ENCODE data around the gene PLN.

Gene PLN

DNA sequence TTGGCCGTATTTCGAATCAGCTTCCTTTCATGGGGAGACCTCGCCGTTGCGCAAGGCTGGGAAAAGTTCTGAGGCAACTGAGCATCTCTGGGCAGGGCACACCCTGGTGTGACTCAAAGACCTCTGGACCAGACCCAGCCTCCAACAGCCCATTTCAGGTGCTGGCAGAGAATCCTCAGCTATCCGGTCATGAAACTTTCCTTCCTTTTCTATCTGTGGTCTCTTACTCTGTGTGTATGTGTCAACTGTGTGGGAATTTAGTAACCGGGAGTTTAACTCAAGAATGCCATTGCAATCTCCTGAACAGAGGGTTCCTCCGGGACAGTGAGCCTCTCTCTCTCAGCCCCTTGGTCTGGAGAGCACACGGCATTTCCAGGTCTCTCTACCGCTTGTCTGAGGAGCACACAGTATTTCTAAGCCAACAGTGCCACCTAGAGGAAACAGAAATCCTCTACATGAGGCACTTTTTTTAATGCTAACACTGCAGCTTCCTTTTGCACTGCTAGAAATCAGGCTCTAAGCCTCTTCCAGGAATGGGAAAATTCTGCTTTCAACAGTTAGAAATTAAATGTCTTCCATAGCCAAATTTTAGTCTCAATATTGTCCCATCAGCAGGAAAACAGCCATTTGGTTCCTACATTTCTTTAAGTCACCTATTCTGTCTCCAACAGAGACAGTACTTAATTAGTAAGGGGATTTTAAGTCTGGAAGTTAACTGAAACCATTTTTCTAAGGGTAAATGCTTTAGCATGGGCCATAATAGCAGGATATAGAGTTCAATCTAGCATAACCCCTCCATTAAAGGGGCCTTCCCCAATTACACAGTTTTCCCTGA is 32.7 kb downstream of the PLN start:
- DNase-seq: no peak

DNA sequence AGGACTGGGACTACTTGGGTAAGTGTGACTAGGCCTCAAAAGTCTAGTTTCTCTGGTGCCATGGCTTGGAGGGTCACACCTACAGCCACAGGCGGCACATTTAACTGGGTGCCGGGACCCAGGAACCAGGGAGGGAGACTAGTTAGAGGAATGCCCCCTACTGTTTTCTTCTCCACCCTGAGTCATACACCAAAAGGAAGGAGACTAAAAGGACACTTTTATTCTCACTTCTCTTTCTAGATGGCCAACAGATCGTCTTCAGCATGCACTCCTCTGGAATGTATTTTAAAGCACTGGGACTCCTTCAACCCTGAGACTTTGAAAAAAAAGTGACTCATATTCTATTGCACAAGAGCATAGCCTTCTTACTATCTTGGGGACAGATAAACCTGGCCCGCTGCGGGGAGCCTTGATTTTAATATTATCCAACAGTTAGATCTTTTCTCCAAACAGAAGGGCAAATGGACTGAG is 33.4 kb downstream of the PLN start:
- DNase-seq: no peak

- no peak for DNase-seq
Observed at GRCh38 chr6:118584911-118585310, 36.8 kb downstream of the PLN start.

DNA sequence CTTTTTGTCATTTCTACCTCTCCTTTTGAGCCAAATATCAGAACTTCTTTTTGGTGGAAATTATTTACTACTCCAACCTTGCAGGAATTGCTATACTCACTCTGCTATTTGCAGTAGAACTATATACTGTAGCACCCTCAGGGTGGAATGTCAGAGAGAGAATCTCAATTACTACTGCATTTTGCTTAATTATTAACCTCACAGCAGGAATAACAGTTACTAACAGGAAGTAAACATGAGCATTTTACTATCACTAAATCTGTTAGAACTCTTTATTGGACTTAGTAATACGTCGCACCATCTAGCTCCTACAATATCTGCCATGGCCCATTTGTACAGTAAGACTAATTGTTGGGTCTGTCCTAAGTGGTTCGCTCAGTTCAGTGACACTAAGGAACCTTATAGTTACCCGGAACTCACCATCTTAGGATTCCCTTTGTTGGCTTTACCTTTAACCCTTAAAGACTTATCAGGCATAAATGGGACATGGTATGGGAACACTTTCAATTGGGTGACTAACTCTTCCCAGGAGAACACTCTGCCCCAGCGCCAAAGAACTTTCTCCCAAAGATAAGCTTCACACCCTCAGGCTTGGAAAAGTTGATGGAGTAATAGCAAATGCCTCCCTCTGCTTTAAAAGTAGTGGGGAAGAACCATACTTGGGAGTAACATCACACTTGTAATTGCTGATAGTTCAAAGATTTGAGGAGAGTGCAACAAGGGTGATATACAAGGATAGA is 38.8 kb downstream of the PLN start:
- no peak for DNase-seq

DNA sequence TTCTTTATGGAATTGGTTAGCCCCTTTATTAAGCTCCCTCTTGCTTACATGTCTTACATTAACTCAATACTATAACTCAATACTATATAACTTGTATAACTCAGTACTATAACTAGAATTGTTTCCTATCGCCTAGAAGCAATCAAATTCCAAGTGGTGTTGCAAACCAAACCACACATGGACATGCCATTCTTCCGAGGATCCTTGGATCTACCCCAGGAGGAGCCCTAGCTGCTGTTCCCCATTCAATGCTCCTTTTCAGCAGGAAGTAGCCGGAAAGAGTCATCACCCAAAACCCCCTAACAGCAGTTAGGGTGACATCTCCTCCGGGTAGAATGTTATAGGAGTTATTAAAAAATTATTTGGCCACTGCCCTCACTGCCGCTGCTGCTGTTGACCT is 40.5 kb downstream of the PLN start:
- no peak for DNase-seq

DNA sequence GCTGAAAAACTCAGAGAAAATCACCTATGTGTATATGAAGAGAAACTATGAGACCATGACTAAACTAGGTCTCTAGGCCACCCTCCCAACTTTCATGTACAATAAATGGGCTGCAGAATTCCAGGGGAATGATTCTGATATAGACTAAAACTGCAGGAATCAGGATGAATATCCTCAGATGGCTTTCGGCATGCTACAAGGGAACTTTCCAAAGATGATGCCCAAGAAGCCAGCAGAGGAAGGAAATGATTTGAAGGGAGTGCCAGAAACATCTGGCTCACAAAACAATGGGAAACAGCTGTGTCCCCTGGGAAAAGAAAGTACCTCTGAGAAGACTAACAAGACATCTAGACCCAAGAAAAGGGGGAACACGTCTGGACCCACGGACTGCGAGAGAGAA is 41.1 kb downstream of the PLN start:
- no peak for DNase-seq

DNA sequence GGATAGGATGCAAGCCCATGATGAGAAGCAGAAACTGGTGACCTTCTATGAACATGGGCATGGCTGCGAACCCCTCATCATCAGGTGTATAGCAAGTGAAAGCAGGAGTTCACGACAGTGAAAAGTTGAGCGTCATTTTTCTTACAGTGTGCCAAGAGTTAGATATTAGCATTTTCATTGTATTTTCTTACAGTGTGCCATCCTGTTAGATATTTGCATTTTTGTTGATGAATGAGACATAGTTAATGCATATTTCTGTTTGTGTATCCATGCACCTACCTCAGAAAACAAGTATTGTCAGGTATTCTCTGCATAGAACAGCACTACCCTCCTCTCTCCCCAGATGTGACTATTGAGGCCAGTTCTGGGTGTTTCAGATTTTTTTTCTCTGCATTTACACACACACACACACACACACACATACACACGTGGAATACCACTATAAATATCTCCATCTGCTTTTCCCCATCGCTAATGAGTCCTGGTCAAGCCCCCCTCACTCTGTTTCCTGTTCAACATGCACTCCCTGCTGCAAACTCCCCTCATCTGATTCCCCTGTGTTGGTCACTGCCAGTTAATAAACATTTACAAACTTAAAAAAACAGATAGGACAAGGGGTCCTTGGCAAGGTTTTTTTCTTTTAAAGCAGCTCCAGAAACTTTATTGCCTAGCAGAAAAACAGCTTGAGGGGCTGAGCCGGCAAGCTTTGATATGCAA is 41.7 kb downstream of the PLN start:
- DNase-seq: no peak

GRCh38 chr6:118591897-118592296 is 43.8 kb downstream of the PLN start:
- DNase-seq: no peak

GRCh38 chr6:118594877-118595276 is 46.8 kb downstream of the PLN start:
- DNase-seq: no peak

DNA sequence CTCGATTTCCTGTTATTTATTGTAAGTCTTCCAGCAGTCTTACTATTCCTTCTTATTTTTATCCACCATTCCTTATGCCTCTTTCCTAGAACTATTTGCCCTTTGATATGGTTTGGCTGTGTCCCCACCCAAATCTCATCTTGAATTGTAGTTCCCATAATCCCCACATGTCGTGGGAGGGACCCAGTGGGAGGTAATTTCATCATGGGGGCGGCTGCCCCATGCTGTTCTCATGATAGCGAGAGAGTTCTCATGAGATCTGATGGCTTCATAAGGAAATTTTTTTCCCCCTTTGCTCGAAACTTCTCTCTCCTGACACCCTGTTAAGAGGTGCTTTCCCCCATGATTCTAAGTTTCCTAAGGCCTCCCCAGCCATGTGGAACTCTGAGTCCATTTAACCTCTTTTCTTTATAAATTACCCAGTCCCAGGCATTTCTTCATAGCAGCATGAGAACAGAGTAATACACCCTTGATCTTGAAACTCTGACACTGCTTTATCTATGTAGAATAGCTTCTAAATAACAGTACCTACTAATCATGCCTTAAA is 48.8 kb downstream of the PLN start:
- no peak for DNase-seq

DNA sequence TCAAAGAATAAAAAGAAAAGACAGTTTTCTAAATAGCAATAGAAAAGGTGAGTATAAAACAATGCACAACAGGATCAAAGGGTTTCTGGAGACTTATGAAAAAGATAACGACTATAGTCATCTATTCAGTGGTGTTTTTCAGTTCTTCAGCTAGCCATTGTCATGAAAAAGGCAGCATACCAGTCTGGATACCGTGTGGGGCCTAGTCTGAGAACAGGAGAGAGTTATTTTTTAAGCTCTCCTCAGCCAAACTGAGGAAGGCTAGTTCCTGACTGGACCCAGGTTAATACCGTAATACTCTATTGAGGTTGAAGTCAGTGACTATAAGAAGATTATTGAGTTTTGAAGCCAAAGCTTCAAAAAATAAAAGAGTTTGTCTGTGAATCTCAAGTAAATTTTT is 49.5 kb downstream of the PLN start:
- DNase-seq: no peak

- no peak for DNase-seq
Observed at GRCh38 chr6:118598324-118598723, 50.2 kb downstream of the PLN start.

DNA sequence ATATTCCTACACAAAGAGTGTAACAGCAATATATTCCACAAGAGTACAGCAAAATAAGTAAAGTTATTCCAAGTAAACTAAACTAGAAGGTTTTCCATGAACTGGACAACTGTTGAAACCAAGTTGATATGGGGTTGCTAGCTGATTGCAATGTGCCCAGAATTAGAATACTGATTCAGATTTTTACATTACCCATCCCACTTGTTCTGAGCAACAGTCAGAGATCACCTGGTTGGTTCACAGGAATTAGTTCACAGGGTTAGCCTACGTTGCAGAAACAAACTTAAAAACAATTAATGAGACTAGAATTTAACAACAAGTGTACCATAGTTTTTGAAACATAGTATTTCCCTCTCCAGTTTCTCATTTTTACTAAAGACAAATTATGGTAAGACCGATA is 54.2 kb downstream of the PLN start:
- DNase-seq: no peak

GRCh38 chr6:118603372-118603771 is 55.3 kb downstream of the PLN start:
- no peak for DNase-seq

- no peak for DNase-seq
Observed at GRCh38 chr6:118606268-118606667, 58.2 kb downstream of the PLN start.

GRCh38 chr6:118606858-118607257 is 58.8 kb downstream of the PLN start:
- DNase-seq: no peak
